HT1080 (cell line): Measurements from ENCODE around the gene SAMD4A. TPM values are rescaled to one million over a fixed set of nuclear protein-coding genes. Genes with fewer than 3 reads are reported as not detected.
"Not testable (repeated sequence)": the region's sequence is repeated elsewhere in the genome, so short reads cannot be mapped to it uniquely, and the experiment has no call there.

Source experiments
- DNase-seq: peaks from one replicate; pipeline ENCODE4 v3.0.0-alpha.2; 2015; ENCODE audit warnings: low read depth
- total RNA-seq: library from RNA; depleted of rRNA; stranded (reverse); fragments of >200 nt; shearing (Covaris generic); gene quantifications from 2 replicates; pipeline ENCODE4 v1.2.3, GENCODE V29; 2014

The SAMD4A gene
- total RNA-seq, 1 experiment from 2014 or later: 16.3 TPM

DNA sequence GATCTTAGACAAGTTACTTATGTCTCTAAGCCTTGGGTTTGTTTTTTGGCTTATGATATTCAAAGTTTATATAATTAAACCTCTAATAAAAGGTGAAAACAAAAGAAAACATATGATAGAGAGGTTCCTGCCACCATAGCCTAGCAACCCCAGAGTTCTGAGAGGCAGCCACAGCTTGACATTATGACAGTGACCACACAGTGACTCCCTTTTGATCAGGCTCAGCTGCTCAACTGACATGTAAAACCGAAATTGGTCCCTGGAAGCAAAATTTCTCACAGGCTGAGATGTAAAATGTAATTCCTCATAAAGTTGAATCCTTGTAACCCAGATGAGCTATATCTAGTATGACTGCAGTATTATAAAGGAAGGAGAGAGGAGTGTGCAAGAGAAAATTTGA is 227.2 kb downstream of the SAMD4A start:
- no peak for DNase-seq

DNA sequence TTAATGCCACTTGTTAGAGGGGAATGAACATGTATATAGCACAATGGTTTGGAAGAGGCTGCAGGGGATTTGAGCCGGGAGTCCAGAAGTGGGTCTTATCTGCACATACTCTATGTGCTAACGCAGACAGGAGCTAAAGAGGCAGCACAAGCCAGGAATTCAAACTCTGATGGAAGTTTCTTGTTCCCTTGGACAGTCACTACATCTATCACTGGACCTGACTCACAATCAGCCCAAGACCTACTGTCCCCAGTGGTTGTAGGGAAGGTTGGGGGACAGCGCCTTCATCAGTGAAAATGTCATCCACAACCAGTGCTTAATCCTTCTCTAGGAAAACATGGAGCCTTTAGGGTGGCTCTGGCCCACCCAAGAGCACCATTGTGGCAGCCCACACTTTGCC is 227.9 kb downstream of the SAMD4A start:
- DNase-seq: no peak

DNA sequence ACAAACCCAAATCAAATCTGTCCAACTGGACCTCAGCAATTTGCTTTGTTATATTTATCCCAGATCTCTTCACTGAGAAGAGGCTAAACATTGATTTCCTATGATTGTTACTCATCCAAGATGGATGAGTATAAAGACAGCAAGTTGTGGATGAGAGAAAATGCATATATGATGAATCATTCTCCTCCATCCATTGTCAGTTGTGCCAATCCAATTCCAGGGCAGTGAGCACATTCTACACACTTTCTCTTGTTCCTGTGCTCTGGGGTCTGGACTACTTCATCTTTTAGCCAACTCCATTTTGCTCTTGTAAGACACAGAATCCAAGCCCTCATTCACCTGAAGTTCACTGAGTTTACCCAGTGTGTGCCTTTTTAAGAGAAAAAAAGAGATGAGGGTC is 230.0 kb downstream of the SAMD4A start:
- DNase-seq: peak; percentile 86

DNA sequence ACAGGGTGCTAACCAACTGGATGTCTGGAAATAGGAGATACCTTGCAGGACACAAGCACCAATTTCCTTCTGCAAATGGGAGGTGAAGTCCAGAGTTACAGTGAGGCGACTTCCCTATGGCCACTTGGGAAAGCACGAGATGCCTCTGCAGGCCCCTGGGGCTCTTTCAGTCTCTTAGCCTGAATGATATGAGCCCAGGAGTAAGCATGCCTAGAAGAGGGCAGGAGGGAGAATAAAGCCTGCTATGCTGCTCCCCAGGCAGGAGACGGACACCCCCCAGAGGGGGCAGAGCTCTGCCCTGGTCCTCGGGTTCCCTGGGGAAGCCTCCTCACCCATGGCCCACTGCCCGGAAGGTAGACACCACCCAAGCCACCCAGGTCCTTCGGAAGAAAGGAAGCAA is 230.6 kb downstream of the SAMD4A start:
- DNase-seq: no peak

DNA sequence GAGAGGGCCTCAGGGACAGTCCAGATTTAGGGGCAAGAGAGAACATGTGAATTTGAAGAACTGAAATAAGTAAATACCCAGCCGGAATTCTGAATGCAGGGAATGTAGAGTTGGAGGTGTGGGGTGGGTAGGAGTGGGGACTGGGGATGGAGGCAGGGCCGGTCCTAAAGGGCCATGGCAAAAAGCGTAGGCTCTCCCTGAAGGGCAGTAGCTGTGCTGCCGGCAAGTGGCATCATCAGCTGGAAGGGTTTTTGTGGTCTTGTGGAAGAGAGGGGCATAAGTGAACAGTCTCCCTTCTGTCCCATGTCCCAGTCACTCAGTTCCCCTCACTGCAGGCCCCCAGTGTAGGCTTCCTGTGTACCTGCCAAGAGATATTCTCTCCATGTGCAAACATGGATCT is 231.1 kb downstream of the SAMD4A start:
- no peak for DNase-seq

DNA sequence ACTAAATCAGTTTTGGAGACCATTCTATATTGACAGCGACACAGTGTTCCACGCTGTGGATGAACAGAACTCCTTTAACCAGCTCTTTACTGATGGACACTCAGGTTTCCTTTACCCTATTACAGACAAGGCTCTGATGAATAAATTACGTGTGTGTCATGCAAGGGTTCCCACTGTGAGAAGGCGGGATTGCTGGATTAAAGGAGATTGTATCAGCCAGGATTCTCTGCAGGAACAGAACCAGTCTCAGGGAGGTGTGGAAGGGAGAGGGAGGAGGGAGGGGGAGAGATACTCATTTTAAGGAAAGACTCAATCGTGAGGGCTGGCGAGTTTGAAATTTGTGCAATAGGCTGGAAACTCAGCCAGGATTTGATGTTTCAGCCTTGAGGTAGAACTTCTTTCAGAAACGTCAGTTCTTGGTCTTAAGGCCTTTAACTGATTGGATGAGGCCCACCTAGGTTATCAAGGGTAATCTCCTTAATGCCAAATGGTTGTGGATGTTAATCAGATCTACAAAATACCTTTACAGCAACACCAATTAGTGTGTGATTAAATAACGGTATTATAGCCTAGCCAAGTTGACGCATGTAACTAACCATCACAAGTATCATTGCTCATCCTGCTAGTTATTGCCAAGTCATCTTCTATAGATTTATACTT is 231.7 kb downstream of the SAMD4A start:
- no peak for DNase-seq

DNA sequence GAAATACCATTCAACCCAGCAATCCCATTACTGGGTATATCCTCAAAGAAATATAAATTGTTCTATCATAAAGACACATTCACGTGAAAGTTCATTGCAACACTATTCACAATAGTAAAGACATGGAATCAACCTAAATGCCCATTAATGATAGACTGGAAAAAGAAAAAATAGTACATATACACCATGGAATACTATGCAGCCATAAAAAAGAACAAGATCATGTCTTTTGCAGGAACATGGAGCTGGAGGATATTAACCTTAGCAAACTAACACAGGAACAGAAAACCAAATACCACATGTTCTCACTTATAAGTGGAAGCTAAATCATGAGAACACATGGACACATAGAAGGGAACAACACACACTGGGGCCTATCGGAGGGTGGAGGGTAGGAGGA is 234.6 kb downstream of the SAMD4A start:
- not testable (repeated sequence) for DNase-seq

DNA sequence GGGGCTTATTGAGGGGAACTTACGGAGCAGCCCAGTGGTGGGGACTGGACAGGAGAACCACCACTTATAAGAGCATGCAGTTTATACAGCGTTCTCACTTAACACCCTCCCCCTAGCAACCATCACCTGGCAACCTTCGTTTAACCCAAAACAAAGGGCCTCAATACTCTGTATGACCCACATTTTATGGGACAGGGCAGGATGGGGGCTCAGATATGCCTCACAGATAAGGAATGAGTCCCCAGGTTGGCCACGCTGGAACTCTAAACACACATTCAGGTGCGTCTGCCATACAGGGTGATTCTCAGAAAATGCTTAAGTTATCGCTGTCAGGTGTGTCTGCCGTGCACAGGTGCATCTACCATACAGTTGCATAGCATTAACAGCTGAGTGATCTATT is 236.5 kb downstream of the SAMD4A start:
- no peak for DNase-seq

DNA sequence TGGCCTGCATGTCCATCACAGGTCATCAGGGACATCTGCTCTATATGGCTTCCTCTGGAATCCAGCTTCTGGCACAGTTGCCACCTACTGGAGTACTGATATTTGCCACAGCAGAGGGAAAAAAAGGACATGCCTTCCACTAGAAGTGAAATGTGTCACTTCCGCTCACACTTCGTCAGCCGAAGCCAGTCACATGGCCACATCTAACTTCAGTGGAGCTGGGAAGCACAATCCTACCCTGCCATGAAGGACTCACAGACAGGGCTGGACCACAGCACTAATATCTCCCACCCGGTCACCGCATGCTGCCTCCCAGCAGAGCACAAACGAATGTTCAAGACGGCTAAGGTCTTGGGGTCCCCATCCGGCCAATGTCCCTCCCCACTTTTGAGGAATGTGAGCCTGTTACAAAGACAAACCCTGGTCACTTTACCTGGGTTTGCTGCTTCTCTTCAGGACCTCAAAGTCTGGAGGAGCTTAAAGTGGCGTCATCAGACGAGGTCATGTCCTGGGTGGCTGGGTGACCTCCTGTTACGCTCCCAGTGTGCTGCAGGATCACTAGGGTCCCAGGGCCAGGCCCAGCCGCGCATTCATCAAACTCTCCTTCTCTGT is 237.1 kb downstream of the SAMD4A start:
- peak; percentile 54 for DNase-seq

DNA sequence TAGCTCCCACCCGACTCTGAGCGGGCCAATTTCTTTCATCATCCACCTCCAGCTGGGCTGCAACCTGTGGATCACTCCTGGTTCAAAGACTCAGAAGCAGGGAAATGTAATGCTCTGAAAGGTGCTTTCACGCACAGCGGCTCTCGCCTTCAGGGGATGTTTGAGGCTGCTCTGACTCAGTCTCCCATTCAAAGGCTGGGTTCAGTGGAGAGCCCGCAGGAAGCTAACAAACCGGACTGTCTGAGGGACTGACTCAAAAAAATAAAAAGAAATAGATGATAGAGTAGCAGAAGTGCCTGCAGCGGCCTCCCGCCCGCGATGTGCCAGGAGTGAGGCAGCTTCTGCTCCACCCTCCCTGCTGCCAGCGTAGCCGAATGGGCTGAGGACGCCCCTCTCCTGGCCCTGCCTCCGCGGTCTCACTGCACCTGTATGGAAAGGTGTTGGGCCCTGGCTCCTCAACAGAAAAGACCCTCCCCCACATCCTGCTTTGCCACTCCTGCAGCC is 237.7 kb downstream of the SAMD4A start:
- no peak for DNase-seq

DNA sequence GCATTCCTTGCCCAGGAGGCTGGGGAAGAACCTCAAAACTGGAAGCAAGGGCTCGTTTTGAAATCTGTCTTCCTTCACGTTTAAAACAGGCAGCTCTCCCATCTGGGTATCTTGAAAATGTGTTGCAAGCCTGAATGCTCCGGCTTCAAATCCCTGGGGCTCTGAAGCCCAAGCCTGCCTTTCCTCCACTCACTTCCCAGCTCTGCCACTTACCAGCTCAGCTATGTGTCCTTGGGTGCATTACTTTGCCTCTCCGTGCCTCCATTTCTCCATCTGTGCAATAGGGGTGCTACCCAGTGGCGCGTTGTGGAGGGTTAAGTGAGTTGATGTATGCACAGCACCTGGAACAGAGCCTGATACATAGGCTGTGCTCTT is 238.1 kb downstream of the SAMD4A start:
- DNase-seq: no peak

DNA sequence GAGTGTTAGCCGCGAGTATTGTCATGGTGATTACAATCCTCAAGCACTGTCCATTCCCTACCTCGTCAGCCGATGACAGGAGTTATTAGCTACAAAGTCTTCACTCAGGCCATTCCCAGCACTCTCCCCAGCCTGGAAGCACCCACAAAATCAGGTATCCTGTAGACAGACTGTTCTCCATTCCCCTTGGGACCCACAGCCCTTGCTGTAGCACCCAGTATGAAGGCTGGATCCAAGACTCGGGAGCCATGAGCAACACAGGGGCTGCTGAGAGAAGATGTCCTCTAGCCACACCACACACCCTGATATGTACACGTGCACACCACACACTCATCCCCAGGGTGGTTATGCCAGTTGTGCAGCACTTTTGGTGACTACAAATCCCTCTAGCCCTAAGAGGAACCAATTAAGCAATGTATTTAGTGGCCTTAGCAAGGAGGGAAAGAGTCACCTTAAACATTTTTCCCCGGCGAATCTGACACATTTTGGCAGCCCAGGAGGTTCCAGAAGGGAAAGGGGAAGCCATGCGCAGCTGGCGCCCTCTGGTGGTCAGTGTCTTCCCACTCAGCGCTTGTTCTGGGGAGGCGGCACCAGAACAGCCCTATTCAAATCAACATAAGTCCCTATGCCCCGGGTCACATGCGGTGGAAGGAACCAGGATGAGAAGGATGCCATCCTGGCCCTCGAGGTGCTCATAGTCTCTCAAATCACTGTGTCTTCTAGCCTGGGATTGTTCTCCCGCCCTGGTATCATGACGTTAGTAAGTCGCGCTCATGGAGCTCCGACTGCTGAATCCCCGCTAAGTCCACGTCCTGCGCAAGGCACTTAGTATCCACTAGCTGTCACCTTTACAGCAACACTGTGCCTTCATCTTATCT is 238.8 kb downstream of the SAMD4A start:
- peak; percentile 85 for DNase-seq

DNA sequence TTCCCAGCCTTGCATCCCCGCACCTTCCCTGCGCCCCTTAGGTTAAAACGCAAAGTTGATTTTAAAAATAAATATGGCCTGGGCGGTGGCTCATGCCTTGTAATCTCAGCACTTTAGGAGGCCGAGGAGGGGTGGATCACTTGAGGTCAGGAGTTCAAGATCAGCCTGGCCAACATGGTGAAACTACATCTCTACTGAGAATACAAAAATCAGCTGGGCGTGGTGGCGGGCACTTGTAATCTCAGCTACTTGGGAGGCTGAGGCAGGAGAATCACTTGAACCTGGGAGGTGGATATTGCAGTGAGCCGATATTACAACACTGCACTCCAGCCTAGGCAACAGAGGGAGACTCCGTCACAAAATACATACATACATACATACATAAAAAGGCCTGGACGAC is 239.7 kb downstream of the SAMD4A start:
- DNase-seq: no peak

DNA sequence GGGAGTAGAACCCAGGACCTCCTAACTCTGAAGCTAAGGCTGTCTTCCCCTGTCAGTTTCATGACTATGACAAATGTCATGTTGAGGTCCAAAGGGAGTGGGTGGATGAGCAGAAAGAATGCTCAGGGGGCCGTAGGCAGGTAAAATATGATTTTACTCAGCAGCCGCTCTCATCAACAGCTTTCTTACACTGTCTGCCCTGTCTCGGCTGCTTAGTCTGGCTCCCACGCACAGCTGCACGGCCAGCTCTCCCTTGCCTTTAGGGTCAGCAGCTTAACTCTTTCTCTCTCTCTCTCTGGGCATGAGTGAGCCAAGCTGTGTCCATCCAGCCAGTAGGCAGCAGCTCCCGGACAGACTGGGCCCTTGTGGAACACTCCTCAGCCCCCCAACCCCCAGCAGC is 240.5 kb downstream of the SAMD4A start:
- DNase-seq: no peak

DNA sequence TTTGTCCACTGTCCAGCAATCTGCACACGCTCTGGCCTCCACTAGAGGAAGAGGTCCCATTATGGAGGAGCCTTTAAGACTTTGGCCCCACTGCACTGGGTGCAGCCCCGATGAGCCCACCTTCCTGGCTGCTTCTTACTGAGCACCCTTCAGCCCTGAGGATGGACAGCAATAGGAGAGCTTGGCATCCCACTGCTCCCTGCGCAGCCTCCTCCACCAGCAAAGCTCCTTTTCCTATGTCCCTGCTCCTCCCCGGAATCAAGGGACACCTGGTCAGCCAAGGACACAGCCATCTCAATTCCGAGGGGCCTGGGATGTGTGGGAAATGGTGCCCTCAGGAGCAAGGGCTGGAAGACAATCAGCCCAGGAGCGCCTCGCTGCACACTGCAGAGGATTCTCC is 241.0 kb downstream of the SAMD4A start:
- DNase-seq: no peak

DNA sequence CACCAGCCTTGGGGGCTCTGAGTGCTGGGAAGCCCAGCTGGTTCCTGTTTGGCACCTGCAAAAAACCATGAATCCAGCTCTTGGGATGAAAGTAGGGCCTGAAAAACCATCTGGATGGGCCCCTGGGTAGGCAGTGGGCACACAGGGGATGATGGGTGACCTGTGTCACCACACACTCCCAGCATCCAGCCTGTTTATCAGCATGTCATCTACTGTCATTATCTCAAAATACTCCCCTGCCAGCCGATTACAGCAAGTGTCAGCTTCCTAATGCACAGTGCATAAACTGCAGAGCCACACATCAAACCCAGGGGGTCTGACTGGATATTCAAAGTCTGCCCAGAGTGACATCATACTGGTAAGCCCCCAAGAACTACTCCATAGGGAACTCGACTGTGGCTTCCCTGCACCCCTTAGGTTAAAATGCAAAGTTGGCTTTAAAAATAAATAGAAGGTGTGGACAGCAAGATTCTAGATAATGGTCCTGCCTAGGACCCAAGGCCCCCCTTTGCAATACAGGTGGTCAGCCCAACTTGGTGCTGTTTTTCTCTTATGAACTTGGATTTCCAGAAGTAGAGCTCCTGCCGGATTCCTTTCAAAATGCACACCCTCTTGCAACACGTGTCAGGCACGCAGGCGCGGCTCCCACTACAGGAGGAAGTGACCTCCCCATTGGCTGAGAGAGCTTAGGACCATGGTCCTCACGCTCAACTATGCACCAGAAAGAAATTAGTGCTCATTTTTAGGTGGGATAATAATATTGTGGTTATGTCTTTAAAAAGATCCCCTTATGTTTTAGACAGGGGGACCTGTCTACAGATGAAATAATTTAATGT is 241.6 kb downstream of the SAMD4A start:
- no peak for DNase-seq

DNA sequence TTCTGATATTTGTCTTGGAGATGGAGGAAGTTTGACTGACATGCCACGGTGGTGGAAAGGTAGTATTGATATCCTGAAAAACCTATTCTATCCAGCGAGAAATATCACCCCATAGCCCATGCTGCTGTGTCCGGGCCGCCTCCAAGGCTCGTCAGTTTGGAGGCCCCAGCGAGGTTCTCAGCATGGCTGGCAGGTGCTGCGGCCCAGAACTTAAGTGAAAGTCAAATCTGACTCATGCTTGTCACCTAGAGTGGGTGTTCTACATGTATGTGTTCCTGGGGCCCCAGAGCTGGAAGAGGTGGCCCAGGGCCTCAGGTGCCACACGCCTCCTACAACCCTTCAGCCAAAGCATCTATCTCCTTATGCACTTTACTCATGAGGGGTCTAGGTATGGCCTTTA is 242.8 kb downstream of the SAMD4A start:
- no peak for DNase-seq

DNA sequence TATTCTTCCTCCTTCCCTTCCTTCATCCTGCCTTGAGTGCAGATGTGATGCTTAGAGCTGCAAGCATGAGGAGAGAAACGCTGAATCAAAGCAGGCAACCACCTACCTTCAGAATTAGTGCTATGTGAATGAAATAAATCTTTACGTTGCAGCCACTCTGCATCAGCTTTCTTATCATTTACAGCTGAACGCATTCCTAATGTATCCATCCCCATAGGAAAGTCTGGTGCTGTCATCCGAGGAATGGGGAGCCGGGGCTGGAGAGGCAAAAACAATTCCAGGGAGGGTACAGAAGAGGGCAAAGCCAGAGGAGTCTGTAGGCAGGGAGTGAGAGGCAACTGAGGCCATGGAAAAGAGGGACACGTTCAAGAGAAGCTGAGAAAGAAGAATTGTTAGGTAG is 245.7 kb downstream of the SAMD4A start:
- DNase-seq: no peak

DNA sequence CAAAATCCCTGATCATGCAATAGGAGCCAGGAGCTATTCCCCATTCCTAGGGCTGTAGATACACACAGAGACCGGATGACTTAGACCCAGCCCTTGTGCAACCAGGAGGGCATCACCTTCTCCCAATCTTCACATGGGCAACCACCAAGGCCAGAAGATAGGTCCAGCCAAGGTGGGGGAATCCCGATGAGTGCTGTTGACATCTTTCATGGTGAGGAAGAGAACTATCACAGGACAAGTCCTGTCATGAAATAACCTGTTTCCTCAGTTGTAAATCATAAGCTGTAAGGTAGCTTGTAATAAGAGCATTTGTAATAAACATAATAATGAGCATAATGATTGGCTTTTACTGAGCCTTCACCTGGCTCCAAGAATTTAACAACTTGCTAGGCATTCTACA is 246.2 kb downstream of the SAMD4A start:
- no peak for DNase-seq

DNA sequence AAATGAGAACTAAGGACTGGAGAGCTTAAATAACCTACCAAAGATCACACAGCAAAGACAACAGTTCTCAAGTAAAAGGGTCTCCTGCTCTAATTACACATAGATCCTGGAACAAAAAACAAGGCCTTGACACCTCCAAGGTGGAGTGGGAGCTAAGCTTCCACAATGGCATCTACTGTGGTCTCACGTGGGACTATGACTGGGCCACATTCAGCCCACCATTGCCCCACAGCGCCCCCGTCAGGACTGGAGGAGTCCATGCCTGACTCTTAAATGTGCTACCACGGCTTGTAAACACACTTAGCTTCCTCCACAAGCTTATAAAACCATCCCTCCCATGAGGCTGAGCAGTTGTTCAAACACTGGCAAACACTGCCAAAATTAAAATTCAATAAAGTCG is 247.1 kb downstream of the SAMD4A start:
- DNase-seq: peak; percentile 42

DNA sequence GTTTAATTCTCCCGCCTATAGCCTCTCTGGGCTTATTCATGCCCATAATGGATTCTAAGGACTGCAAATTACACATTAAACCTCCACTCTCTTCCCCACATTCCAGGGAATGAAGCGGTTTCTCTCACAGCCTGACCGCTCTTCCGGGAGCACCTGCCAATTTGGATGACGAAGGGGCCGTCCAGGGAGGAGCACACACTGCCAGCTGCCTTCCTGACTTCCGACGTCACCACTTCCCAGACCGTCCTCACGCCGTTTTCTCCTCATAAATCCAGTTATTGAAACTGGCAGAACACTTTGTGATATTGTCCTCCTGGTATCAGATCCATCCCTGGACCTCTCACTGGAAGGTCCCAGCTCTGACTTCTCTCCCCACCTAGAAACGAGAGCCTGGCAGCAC is 248.1 kb downstream of the SAMD4A start:
- DNase-seq: peak; percentile 19

DNA sequence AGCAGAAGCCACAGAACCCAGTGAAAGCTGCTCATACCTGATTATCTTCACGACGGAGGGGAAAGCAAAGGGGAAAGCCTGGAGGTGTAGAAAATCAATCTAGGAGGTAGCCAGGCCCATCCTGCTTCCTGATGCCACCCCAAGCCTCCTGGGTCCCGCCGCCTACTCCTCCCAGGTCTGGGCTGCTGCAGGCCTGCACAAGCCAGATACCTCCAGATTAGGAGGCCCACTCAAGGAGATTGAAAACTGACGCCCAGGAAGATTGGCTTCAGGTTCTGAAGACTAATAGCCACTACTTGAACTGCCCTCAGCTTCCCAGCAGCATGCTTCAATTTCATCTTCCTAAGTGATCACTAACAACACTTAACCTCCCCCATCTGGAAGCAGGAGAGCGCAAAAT is 248.6 kb downstream of the SAMD4A start:
- DNase-seq: no peak
